H9 (cell line): ENCODE measurements around the gene DSCAM. TPM values are rescaled to one million over a fixed set of nuclear protein-coding genes. Genes with fewer than 3 reads are reported as not detected.

Experiments used
- DNase-seq: peaks from one replicate; pipeline ENCODE4 v3.0.0-alpha.2; 2017
- H2AFZ ChIP-seq: one replicate; pipeline ENCODE4 v1.6.1; 2013; ENCODE audit warnings: mild to moderate bottlenecking, low read length, control low read depth, moderate library complexity
- H2AK5ac ChIP-seq: 2 replicates; pipeline ENCODE4 v1.6.1; 2013; ENCODE audit warnings: low read length, control low read depth, mixed read lengths; ENCODE audit not compliant: insufficient read length
- H2BK120ac ChIP-seq: one replicate; pipeline ENCODE4 v1.6.1; 2013; ENCODE audit warnings: low read depth, mild to moderate bottlenecking, low read length, control low read depth, inconsistent platforms; ENCODE audit not compliant: poor library complexity, severe bottlenecking
- H2BK12ac ChIP-seq: 2 replicates; pipeline ENCODE4 v1.6.1; 2013; ENCODE audit warnings: low read length, control low read depth, mixed read lengths, low read depth; ENCODE audit not compliant: insufficient read length
- H2BK15ac ChIP-seq: 2 replicates; pipeline ENCODE4 v1.6.1; 2013; ENCODE audit warnings: low read depth, low read length, control low read depth
- H2BK20ac ChIP-seq: one replicate; pipeline ENCODE4 v1.6.1; 2013; ENCODE audit warnings: low read depth, mild to moderate bottlenecking, low read length, control low read depth, inconsistent platforms; ENCODE audit not compliant: poor library complexity, severe bottlenecking
- H2BK5ac ChIP-seq: 2 replicates; pipeline ENCODE4 v1.6.1; 2013; ENCODE audit warnings: low read length, control low read depth, mixed read lengths; ENCODE audit not compliant: insufficient read length
- H3K14ac ChIP-seq: 2 replicates; pipeline ENCODE4 v1.6.1; 2013; ENCODE audit warnings: low read length, control low read depth; ENCODE audit not compliant: insufficient read depth
- H3K18ac ChIP-seq: 2 replicates; pipeline ENCODE4 v1.6.1; 2013; ENCODE audit warnings: low read depth, mild to moderate bottlenecking, mixed read lengths, low read length, control low read depth; ENCODE audit not compliant: insufficient read length
- H3K23ac ChIP-seq: 2 replicates; pipeline ENCODE4 v1.6.1; 2013; ENCODE audit warnings: low read length, control low read depth, mixed read lengths, low read depth; ENCODE audit not compliant: insufficient read length
- H3K23me2 ChIP-seq: 2 replicates; pipeline ENCODE4 v1.6.1; 2013; ENCODE audit warnings: low read depth, mild to moderate bottlenecking, mixed read lengths, low read length, control low read depth; ENCODE audit not compliant: insufficient read length, poor library complexity, severe bottlenecking
- H3K27ac ChIP-seq: 2 replicates; pipeline ENCODE4 v1.5.1; 2013; ENCODE audit warnings: low read length, control low read depth, mixed read lengths, low read depth; ENCODE audit not compliant: insufficient read length
- H3K27me3 ChIP-seq: 2 replicates; pipeline ENCODE4 v1.6.1; 2013; ENCODE audit warnings: low read length, control low read depth, inconsistent platforms; ENCODE audit not compliant: insufficient read depth
- H3K4ac ChIP-seq: 2 replicates; pipeline ENCODE4 v1.6.1; 2013; ENCODE audit warnings: low read depth, mild to moderate bottlenecking, control low read depth, inconsistent platforms, low read length, moderate library complexity
- H3K4me1 ChIP-seq: 2 replicates; pipeline ENCODE4 v1.6.1; 2013; ENCODE audit warnings: low read length, control low read depth, inconsistent platforms; ENCODE audit not compliant: insufficient read depth
- H3K4me2 ChIP-seq: 2 replicates; pipeline ENCODE4 v1.6.1; 2013; ENCODE audit warnings: low read length, control low read depth, mixed read lengths; ENCODE audit not compliant: insufficient read length, insufficient read depth
- H3K56ac ChIP-seq: 2 replicates; pipeline ENCODE4 v1.6.1; 2013; ENCODE audit warnings: low read depth, mild to moderate bottlenecking, mixed read lengths, low read length, control low read depth; ENCODE audit not compliant: insufficient read length
- H3K79me1 ChIP-seq: 2 replicates; pipeline ENCODE4 v1.6.1; 2013; ENCODE audit warnings: low read depth, mild to moderate bottlenecking, moderate library complexity, low read length, control low read depth, inconsistent platforms; ENCODE audit not compliant: insufficient read depth, poor library complexity, severe bottlenecking
- H3K79me2 ChIP-seq: 2 replicates; pipeline ENCODE4 v1.6.1; 2013; ENCODE audit warnings: low read length, control low read depth, inconsistent platforms; ENCODE audit not compliant: insufficient read depth
- H3K9ac ChIP-seq: 2 replicates; pipeline ENCODE4 v1.6.1; 2013; ENCODE audit warnings: low read length, control low read depth, mixed read lengths; ENCODE audit not compliant: insufficient read length; ENCODE audit errors: extremely low read depth
- H3K9me3 ChIP-seq: one replicate; pipeline ENCODE4 v1.6.1; 2013; ENCODE audit warnings: low read depth, low read length, inconsistent platforms; ENCODE audit not compliant: control insufficient read depth
- H3T11ph ChIP-seq: one replicate; pipeline ENCODE4 v1.6.1; 2013; ENCODE audit warnings: mild to moderate bottlenecking, low read length, control low read depth, inconsistent platforms
- H4K20me1 ChIP-seq: one replicate; pipeline ENCODE4 v1.6.1; 2013; ENCODE audit not compliant: control insufficient read depth, insufficient read length, insufficient read depth
- H4K5ac ChIP-seq: 2 replicates; pipeline ENCODE4 v1.6.1; 2013; ENCODE audit warnings: low read depth, mild to moderate bottlenecking, mixed read lengths, low read length, control low read depth; ENCODE audit not compliant: insufficient read length
- H4K8ac ChIP-seq: replicated peaks from 2 replicates; pipeline ENCODE4 v1.6.1; 2013; ENCODE audit warnings: low read length, control low read depth, mixed read lengths, low read depth; ENCODE audit not compliant: insufficient read length
- H4K91ac ChIP-seq: 2 replicates; pipeline ENCODE4 v1.6.1; 2013; ENCODE audit warnings: low read depth, mild to moderate bottlenecking, moderate library complexity, mixed read lengths, low read length, control low read depth; ENCODE audit not compliant: insufficient read length
- H3K27ac Mint-ChIP-seq, 3 experiments: 2 replicates in 2 of 3; 3 replicates in 1 of 3; pipeline ENCODE4 v1.8.0; 2020 to 2021; ENCODE audit warnings: mixed read lengths in 3 of 3, mild to moderate bottlenecking in 1 of 3, moderate library complexity in 1 of 3
- H3K27me3 Mint-ChIP-seq: 2 replicates; pipeline ENCODE4 v1.8.0; 2021; ENCODE audit warnings: low read depth, mild to moderate bottlenecking, moderate library complexity, mixed read lengths
- H3K36me3 Mint-ChIP-seq, 3 experiments: 2 replicates in 2 of 3; 3 replicates in 1 of 3; pipeline ENCODE4 v1.8.0; 2020 to 2021; ENCODE audit warnings: low read depth in 3 of 3, mixed read lengths in 3 of 3; ENCODE audit not compliant: insufficient read depth in 1 of 3
- H3K4me1 Mint-ChIP-seq, 2 experiments: 2 replicates each; pipeline ENCODE4 v1.8.0; 2020; ENCODE audit warnings: mixed read lengths in 2 of 2
- H3K4me3 Mint-ChIP-seq, 2 experiments: 2 replicates in 1 of 2; 3 replicates in 1 of 2; pipeline ENCODE4 v1.8.0; 2020 to 2021; ENCODE audit warnings: mild to moderate bottlenecking in 2 of 2, mixed read lengths in 2 of 2, moderate library complexity in 1 of 2
- H3K9me3 Mint-ChIP-seq, 2 experiments: 2 replicates in 1 of 2; 3 replicates in 1 of 2; pipeline ENCODE4 v1.8.0; 2020; ENCODE audit warnings: mild to moderate bottlenecking in 2 of 2, mixed read lengths in 2 of 2, moderate library complexity in 1 of 2
- CTCF ChIP-seq: fragments of 200-600 bp; sonication (generic); conservative IDR thresholded peaks from 3 replicates; pipeline ENCODE4 v1.8.0; 2021; ENCODE audit warnings: antibody characterized with exemption, mild to moderate bottlenecking
- WGBS: extraction: QIAGEN DNeasy Blood & Tissue Kit; methylation state at CpG from one replicate; pipeline ENCODE4 v1.1.7; 2013; ENCODE audit warnings: missing lambda C conversion rate, low lambda C conversion rate, mixed read lengths; ENCODE audit not compliant: insufficient read length; ENCODE audit errors: extremely low coverage; 5-methylcytosine and 5-hydroxymethylcytosine counted together
- total RNA-seq: library from RNA; stranded (reverse); gene quantifications from 2 replicates; pipeline ENCODE4 v1.2.1, GENCODE V29; 2021

DSCAM gene
- total RNA-seq, 1 experiment from 2014 or later, result 0.17 TPM

GRCh38 chr21:40689840-40690360 lies 157.1 kb downstream of the DSCAM start:
- Histone ChIP-seq H2BK20ac (no peak overlapping the region), H3K27ac (no peak overlapping the region)
- no peak overlapping the region for H3K27ac Mint-ChIP-seq

More at GRCh38 chr21:40689840-40690360, 157.1 kb downstream of the DSCAM start:
- no peaks in the 10 kb centered on the region; a peak in 1 of 5 replicates for H3K9me3 Mint-ChIP-seq
- no peak overlapping the region for H3K4me3 Mint-ChIP-seq
- H3K9ac ChIP-seq, result no peak overlapping the region
- no peaks in the 10 kb centered on the region for H4K20me1 ChIP-seq
- H3K4me2 ChIP-seq, result no peak overlapping the region
- H2BK120ac ChIP-seq, result no peak overlapping the region
- no peak overlapping the region for H4K5ac ChIP-seq
- no peak overlapping the region for H3K4ac ChIP-seq
- no peak overlapping the region for H3K14ac ChIP-seq
- no peak overlapping the region for H4K91ac ChIP-seq
- DNase-seq, result no peak
- H2AFZ ChIP-seq, result no peak overlapping the region
- H3K56ac ChIP-seq, result no peak overlapping the region
- no peak overlapping the region for H2AK5ac ChIP-seq
- H2BK12ac ChIP-seq, result no peak overlapping the region
- no peaks in the 10 kb centered on the region for H3K27me3 ChIP-seq
- WGBS, result no CpG with 5 or more reads among the region's 4 CpGs
- H3K79me2 ChIP-seq, result no peaks in the 10 kb centered on the region
- no peaks in the 10 kb centered on the region for H3K9me3 ChIP-seq
- peaks cover 3% of the 10 kb centered on the region; the same call in 1 of the 2 replicates for H3K4me1 ChIP-seq
- no peak overlapping the region for H2BK5ac ChIP-seq
- TF ChIP-seq CTCF, result no peak
- no peak overlapping the region for H4K8ac ChIP-seq
- no peak overlapping the region for H3K18ac ChIP-seq
- H3K27me3 Mint-ChIP-seq, result no peaks in the 10 kb centered on the region; the same call in 1 of the 2 replicates
- no peak overlapping the region for H3T11ph ChIP-seq
- no peaks in the 10 kb centered on the region for H3K79me1 ChIP-seq
- H2BK15ac ChIP-seq, result no peak overlapping the region
- peaks cover 7 to 27% of the 10 kb centered on the region in 2 experiments for H3K4me1 Mint-ChIP-seq
- no peaks in the 10 kb centered on the region for H3K36me3 Mint-ChIP-seq
- H3K23ac ChIP-seq, result no peak overlapping the region
- H3K23me2 ChIP-seq, result no peaks in the 10 kb centered on the region
